ENCODE data around the gene SLC47A2.
"Not testable (repeated sequence)": the region's sequence is repeated elsewhere in the genome, so short reads cannot be mapped to it uniquely, and the experiment has no call there.

Gene SLC47A2

DNA sequence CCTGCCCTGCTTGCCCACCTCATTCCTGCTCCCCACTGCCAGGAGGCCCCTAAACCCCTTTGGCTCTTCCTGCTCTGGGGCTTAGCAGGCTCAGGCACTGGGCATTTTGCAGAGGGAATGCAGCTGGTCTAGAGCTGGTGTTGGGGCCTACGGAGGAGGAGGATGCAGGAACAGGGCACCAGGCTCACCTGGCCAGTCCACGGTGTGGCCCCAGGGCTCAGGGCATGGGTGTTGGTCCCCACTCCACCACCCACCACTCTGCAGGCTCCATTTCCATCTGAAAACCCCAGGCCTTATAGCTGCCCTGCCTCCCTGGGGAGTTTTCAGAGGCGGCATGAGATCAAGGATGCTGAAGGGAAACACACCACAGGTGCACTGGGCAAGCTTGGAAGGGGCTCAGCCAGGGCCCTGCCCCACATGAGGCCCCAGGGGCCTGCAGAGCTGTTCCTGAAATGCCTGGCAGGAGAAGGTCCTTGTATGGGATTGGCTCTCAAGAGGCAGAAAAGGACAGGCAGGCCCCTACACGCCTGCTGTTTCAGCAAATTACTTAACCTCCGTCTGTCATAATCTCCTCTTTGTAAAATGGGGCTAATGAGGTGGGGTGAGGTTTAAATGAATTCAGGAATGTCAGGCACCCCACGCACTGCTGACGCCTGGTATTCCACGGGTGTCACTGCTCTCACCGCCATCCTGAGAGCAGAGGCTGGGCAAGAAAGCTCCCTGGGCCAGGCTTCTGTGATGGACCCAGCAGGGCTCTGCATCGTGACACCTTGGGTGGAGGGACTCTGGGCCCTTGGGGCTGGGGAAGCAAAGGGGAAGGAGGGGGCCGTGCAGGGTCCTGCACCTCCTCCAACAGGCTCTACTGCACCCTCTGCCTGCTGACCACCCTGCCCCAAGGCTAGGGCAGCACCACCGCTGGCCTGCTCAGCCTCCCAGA is 9.3 kb downstream of the SLC47A2 start:
- DNase-seq: peak; percentile 76

DNA sequence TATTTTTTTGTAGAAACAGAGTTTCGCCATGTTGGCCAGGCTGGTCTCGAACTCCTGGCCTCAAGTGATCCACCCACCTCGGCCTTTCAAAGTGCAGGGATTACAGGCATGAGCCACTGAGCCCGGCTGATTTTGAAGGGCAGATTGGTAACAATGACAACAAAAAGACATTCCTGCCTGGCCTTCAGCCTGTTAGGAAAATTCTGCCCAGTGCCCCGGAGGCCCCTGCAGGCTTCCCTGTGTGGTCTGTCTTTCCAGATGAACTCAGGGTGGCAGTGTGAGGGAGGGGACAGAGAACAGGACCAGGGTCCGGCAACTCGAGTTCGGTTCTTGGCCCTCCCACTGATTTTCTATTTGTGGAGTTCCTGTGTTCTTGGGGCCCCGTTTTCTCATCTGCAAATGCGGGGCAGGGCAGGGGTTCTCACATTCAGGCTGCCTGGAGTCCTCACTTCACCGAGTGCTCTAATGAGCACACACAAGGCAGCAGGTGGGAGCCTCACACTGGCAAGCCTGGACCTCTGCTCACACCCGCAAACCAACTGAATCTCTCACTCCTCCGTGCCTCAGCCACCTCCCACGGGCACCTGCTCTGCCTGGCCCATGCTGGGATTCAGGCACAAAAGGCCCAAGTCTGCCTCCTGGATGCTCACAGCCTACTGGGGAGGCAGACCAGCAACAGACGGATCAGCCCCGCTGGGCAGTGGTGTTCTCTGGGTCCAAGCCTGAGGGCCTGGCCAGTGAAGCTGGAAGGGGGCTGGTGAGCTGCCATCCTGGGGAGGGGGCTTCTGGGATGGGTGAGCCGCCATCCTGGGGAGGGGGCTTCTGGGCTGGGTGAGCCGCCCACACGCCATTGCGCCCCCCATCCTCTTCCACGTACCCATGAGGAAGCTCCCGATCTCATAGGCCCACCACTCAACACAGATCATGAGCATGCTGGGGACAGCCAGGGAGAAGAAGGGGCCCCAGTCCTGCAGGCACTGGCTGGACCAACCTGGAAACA is 10.3 kb downstream of the SLC47A2 start:
- peak; percentile 28 for DNase-seq

DNA sequence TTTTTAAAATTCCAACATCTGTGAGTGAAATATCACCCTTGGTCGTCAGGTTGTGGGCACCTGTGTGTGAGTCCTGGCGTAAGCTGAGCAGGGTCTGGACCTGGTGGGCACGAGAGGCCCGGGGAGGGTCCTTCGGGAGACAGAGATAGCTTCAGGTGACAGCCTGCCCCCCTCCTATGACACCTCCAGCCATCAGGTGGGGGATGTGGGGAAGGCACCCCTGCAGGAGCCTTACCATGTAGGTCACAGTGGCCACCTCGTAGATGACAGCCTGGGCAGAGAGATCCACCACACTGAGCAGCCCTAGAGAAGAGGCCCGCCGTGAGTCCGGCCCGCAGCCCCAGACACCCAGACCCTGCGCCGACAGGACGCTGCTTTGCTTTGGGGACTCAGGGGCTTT is 11.2 kb downstream of the SLC47A2 start:
- DNase-seq: no peak

DNA sequence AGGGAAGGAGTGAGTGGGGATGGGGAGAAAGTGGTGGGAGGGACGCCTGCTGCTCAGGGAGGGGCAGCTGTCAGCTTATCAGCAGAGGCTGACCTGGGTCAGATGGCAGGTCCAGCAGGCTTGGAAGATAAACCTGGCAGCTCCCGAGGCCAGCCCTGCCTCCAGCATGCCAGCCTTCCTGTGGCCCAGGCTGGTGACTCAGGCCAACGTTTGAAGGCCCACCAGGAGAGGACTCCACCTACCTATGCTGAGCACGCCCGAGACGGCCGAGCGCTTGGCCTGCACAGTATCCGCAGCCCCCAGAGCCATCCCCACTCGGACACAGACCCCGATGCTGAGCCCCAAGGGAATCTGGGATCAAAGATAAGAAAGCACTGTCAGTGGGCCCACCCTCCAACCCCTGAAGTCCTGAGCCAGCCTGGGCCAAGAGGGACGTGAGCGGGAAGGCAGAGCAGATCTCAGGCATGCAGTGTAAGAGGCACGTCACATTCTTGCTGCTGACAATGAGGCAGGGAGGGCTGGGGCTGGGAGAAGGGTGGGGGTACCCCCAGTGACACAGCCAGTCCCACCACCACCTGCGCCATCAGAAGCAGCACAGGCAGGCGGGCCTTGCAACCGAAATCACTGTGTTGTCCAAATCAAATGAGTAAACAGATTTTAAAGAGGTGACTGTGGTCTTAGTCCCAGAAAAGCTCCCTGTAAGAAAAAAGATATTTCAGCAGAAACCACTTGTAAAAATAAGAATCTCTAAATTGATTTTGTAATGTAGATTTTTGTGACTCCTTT is 12.4 kb downstream of the SLC47A2 start:
- no peak for DNase-seq

DNA sequence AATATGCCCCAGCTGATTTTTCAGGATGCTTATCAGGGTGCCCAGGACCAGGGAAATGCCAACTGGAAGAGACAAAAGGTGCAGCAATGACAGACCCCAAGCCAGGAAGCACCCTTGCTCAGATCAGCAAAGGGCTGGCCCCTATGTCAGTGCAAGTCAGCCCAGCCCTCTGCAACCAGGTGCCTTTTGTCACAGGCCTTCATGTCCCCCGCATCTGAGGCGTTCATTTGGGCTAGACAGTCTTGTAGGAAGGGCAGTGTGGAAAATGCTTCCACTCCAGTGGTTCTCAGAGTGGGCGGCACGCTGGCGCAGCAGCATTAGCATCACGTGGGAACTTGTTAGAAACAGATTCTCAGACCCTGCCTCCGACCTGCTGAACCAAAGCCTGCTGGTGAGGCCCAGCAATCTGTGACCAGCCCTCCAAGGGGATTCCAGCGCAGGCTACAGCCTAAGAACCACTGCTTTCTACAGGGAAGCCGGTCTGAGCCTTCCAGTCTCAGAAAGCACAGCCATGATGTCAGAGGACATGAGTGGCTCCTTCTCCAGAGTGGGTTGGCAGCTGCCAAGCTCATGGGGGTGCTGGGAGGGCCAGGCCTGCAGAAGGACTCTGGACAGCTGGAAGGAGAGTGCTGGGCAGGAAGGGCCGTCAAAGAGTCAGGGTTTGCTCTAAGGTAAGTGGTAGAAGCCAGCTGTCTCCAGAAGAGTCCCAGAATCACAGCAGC is 13.1 kb downstream of the SLC47A2 start:
- DNase-seq: no peak

DNA sequence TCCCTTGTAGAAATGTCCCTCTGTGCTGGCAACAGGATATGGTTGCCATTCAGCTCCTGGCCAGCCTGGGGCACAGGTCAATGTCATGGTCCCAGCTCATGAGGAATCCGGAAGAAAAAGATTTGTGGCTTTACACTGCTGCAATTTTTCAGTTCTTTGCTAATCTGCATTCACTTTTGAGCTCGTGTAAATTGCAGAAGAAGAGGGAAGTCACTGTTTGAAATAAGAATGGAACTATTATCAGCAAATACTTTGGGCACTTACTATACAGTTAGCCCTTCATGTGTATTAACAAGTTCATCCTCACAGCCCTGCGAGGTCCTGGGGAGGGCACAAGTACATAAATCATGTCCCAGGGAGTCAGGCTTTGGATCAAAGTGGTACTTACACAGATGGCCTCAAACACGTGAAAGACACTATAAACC is 14.2 kb downstream of the SLC47A2 start:
- DNase-seq: no peak

DNA sequence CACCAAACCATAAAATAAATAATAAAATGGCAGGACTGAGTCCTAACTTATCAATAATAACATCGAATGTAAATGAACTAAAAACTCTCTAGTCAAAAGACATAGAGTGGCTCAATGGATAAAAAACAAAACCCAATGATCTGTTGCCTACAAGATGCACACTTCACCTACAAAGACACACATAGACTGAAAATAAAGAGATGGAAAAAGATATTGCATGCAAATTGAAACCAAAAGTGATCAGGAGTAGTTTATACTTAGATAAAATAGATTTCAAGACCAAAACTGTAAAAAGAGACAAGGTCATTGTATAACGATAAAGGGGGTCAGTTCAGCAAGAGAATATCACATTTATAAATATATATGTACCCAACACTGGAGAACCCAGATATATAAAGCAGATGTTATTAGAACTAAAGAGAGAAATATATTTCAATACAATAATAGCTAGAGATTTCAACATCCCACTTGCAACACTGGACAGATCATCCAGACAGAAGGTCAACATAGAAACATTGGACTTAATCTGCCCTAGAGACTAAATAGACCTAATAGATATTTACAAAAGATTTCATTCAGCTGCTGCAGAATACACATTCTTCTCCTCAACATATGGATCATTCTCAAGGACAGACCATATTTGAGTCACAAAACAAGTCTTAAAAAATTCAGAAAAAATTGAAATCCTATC is 29.8 kb downstream of the SLC47A2 start:
- DNase-seq: no peak

DNA sequence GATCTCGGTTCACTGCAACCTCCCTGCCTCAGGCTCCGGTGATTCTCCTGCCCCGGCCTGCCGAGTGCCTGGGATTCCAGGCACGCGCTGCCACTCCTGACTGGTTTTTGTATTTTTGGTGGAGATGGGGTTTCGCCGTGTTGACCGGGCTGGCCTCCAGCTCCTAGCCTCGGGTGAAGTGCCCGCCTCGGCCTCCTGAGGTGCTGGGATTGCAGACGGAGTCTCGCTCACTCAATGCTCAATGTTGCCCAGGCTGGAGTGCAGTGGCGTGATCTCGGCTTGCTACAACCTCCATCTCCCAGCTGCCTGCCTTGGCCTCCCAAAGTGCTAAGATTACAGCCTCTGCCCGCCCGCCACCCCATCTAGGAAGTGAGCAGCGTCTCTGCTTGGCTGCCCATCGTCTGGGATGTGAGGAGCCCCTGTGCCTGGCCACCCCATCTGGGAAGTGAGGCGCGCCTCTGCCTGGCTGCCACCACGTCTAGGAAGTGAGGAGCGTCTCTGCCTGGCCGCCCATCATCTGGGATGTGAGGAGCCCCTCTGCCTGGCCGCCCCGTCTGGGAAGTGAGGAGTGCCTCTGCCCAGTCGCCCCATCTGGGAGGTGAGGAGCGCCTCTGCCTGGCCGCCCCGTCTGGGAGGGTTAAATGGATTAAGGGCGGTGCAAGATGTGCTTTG is 31.3 kb downstream of the SLC47A2 start:
- DNase-seq: not testable (repeated sequence)

DNA sequence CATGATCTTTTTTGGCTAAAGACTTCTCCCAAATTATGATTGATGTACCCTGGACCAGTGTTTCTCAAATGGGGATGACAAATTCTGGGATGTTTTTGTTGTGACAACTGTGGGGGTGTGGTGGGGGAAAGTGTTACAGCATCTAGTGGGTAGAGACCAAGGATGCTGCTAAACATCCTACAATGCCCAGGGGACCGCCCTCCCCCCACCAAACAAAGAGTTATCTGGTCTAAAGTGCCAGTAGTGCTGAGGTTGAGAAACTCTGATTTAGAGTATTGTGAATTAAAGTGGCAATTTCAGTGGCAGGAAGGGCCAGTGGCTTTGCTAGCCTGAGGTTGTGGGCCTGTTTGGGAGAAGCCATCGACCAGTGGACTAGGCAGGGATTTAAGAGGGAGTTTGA is 33.3 kb downstream of the SLC47A2 start:
- DNase-seq: no peak

DNA sequence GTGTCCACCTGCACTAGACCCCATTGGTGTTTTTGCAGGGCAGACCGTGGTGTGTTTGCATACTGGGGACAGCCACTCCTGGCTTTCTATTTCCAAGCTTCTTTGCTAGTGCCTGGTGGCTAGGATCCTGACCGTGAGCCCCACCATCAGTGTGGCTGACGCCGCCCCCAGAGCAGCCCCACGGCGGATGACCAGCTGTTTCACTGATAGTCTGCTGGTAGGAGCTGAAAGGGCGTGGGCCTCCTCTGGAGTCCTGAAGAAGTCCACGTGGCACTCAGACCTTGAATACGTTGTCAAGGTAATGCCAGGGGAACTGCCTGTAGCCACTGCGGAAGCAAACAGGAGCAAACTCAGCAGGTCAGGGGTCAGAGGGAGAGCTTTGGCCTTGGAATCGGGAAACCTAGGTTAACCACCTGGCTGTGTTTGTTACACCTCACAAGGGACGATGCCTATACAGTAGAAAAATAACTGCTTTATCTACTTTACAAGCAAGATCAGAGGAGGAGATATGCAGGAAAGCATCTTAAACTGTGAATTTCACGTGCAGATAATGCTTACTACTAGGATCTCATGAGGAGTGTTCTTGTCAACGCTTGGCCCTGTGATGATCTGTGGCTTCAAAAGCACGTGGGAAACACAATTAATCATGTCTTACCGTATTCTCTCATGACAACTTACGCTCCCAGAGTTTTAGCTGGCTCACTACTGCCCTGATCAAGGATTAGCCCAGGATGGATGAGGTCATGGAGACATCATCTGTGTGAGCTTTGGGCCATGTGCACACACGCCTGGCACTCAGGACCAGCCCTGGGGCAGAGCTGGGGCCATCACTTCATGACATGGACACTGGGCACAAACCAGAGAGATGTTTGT is 37.6 kb downstream of the SLC47A2 start:
- no peak for DNase-seq

DNA sequence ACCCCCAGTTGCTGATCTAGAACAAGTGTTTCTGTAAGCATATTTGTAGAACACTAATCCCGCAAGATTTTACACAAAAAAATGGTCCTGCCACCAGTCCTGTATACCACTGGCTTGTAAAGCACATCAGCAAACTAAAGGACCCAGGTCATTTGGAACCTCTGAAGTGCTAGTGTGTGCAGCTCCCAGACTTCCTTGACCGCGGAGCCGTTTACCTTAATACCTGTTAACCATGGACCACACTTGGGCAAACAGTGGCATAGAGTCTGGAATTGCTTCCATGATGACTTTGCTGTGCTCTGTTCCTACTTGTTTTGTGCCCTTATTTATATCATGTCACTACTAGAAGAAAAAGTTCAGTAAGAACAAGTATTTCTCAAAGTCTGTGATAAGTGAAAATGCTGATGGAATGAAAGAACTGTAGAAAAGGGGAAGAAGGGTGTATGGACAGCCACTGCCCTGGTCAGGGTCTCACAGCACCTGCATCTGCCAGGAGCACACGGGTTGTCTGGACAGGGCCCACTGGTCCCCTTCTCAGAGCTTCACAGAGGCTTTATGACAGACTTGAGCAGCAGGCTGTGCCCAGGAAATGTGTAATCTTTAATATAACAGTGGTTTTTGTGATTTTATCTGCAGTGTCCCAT is 38.5 kb downstream of the SLC47A2 start:
- no peak for DNase-seq

DNA sequence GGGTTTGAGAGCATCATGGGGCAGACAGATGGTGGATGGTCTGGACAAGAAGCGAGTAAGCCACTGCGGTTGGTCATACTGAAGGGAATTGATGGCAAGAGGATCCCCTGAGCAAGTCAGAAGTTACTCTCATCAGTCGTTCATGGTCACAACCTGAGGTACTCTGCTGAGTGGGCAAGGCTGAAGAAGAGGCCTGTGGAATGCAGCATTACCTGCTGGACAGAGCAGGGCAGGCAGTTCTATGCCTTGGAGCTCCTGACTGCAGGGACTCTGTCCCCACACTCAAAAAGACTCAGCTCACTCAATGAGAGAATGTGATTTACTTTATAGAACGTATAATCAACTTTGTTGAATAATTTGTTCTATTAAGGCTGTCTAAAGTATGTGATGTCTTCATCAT is 39.5 kb downstream of the SLC47A2 start:
- DNase-seq: no peak

DNA sequence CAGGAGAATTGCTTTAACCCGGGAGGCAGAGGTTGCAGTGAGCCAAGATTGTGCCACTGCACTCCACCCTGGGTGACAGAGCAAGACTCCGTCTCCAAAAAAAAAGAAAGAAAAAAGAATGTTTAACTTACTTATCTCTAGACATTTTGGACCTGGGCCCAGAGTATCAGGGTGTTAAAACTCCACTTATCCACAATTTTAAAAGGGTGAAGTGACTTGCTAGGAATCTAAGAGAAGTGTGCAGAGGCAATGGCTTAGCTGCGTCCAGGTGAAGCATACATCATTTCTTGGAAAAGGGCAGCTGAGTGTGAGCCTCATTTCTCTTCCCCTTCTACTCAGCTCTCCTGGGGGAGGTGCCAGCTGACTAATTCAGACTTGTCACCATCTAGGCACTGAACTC is 42.8 kb downstream of the SLC47A2 start:
- DNase-seq: no peak

DNA sequence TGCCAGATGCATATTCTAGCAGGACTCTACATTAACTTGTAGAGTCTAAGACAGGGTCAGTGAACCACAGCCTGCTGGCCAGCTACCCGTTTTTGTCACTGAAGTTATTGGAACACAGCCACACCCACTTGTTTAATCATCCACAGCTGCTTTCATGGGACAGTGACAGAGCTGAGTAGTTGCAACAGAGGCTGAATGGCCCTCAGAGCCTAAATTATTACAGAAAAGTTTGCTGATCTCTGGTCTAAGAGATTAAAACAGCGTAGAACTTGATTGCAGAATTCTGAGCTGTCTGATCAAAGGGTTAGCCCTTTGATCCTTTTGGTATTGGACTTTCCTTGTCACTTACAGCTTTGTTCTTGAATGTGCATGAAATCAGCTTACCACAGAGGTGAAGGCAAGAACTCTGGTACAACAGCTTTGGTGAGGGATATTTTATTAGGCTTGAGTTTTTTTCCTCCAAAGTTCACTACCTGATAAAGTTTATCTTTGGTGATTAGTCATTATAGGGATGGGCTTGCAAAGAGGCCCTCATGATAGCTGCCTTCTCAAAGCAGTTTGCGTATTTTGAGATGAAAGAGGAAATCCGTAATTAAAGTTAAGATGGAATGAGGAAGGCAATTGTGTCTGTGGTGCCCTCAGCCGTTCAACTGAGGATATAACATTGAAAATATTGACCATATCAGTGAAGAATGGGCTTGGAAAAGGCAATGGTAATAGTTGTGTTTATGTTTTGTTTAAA is 44.2 kb downstream of the SLC47A2 start:
- no peak for DNase-seq

DNA sequence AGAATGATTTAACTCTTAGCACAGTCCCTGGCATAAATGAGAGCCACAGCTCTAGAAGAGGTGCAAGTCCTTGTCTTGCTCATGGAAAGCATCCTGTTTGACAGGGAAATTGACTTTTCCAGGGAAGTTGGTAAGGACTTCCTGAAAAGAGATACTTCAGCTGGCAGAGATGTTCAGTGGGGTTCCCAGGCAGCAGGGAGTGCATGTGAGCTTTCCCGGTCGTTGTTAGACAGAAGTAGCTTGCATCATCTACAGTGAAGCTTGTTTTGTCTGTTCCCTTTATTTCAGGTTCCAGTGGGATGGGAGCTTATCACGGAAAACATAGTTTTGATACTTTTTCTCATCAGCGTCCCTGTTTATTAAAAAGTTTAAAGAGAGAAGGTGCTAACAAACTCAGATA is 45.0 kb downstream of the SLC47A2 start:
- no peak for DNase-seq

DNA sequence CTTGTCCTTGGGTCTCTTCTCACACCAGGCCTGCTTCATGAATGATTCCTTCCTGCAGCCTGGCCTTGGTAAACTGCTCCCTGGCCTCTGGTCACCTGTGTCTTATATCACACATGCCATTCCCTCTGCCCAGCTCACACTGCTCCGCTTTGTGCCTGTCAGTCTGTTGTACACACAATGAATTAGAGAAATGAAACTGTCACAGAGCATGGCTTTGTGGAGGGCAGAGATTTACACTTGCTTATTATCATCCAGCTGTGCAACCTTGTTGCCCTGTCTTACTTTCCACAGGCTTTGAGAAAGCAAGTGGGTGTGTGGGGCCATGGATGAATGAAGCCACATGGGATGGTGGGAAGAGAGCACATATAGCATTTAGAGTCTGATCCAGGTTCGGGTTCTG is 45.5 kb downstream of the SLC47A2 start:
- DNase-seq: no peak

DNA sequence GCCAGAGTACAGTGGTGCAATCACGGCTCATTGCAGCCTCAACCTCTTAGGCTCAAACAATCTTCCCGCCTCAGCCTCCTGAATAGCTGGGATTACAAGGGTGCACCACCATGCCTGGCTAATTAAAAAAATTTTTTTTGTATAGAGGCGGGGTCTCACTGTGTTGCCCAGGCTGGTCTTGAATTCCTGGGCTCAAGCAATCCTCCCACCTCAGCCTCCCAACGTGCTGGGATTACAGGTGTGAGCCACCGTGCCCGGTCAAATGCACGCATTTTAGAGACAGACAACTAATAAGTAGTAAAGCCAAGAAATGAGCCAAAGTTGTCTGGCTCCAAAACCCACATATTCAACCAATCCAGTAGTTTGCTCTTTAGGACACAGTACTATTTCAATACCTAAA is 46.7 kb downstream of the SLC47A2 start:
- not testable (repeated sequence) for DNase-seq

DNA sequence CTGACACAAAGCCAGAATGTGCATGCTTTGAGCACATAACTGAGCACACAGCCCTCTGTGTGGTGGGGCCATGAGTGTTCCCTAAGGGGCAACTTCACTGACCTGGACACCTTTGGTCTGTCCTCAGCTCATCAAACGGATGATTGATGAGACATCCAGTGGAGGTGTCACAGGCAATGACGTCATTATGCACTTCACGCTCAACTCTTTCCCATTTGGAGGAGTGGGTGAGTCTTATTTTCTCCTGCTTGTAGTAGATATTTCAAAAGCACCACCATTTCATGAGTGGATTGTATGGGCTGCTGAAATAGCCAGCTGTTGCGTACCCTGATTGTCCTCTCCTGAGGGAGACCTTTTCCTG is 51.6 kb downstream of the SLC47A2 start:
- DNase-seq: no peak
